Measurements from ENCODE around the gene HAGHL.

DNA sequence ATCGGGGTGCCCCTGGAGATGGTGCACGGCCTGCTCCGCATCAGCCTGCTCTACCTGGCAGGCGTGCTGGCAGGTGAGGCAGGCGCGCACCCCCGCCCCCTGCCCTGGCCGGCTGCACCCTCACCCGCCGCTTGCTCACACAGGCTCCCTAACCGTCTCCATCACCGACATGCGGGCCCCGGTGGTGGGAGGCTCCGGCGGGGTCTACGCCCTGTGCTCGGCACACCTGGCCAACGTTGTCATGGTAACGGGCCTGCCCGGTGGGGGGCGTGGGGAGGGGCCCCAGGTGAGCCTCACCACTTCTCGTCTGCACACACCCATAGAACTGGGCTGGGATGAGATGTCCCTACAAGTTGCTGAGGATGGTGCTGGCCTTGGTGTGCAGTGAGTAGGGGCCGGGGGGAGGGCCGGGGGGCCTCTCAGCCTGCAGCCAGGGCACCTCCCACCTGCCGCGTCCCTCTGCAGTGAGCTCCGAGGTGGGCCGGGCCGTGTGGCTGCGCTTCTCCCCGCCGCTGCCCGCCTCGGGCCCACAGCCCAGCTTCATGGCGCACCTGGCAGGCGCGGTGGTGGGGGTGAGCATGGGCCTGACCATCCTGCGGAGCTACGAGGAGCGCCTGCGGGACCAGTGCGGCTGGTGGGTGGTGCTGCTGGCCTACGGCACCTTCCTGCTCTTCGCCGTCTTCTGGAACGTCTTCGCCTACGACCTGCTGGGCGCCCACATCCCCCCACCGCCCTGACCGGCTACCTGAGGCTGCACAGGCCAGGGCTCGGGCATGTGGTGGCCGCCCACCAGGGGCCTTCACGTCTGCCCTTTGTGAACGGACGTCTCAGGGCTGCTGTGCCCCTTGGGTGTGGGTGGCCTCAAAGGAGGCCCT, 49.4 kb upstream of the HAGHL start:
- TF ChIP-seq, protein P1, sequence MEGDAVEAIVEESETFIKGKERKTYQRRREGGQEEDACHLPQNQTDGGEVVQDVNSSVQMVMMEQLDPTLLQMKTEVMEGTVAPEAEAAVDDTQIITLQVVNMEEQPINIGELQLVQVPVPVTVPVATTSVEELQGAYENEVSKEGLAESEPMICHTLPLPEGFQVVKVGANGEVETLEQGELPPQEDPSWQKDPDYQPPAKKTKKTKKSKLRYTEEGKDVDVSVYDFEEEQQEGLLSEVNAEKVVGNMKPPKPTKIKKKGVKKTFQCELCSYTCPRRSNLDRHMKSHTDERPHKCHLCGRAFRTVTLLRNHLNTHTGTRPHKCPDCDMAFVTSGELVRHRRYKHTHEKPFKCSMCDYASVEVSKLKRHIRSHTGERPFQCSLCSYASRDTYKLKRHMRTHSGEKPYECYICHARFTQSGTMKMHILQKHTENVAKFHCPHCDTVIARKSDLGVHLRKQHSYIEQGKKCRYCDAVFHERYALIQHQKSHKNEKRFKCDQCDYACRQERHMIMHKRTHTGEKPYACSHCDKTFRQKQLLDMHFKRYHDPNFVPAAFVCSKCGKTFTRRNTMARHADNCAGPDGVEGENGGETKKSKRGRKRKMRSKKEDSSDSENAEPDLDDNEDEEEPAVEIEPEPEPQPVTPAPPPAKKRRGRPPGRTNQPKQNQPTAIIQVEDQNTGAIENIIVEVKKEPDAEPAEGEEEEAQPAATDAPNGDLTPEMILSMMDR (IDR thresholded peaks at IDR 0.05), result no peak
- TF ChIP-seq EP300 (IDR thresholded peaks at IDR 0.05) (no peak), POLR2AphosphoS5 (IDR thresholded peaks at IDR 0.05) (no peak), POLR2A (IDR thresholded peaks at IDR 0.05) (no peak)
